Uterus (tissue), 4 donors: Measurements from ENCODE around the gene ADARB1. TPM values are rescaled to one million over a fixed set of nuclear protein-coding genes. Genes with fewer than 3 reads are reported as not detected.

Experiments used
- total RNA-seq, 4 donors: library from RNA; depleted of rRNA in 3 of 4; stranded (reverse); fragments of >200 nt in 3 of 4; gene quantifications; one replicate each; pipeline versions ENCODE4 v1.1.0 to v1.2.4, GENCODE V29; 2014 to 2023
- donor health status: DM: yes; HTN: yes; CAD: no.

The ADARB1 gene
- total RNA-seq, 4 donors from 2014 or later, result 21.8 to 69.6 (median 43.3) TPM

Other genes with a start within 250 kb of the ADARB1 start
- 100 to 1,000 TPM; 108 to 202 (median 146) TPM for gene PTTG1IP, start 200.9 kb upstream of the ADARB1 start, total RNA-seq
- 10 to 100 TPM; 20.2 to 46.8 (median 21.0) TPM for gene ITGB2, start 153.7 kb upstream of the ADARB1 start, total RNA-seq
- gene SLX9, start 134.6 kb upstream of the ADARB1 start, total RNA-seq, result 10 to 100 TPM in 2 of 4 donors, 1 to 10 TPM in 1, not detected in 1; 8.6 to 24.3 (median 10.5) TPM
- gene POFUT2, start 213.3 kb downstream of the ADARB1 start, total RNA-seq, result 10 to 100 TPM in 3 of 4 donors, 1 to 10 TPM in 1; 6.2 to 49.7 (median 24.6) TPM